ENCODE data around the gene SPTA1.

DNA sequence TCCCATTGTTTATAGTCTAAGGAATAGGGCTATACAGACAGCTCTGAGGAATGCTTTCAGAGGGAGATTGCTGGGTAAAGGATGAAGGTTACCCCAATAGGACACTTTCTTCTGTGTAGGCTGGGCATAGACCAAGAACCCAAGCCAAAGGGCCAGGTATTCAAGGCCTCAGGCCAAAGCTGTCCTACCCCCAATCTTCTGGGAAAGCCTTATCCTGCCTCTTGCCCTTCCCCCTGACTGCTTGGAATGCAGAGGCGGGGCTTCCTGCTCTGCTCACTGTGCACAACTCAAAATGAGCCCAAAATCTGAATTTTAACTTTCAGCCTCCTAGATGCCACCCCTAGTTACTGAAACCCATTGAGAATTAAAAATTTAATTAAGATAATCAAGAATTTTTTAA is 79.2 kb downstream of the SPTA1 start:
- no peak for TF ChIP-seq BRCA1 (IDR thresholded peaks at IDR 0.05; ENCODE audit: low read depth, low read length)
- TF ChIP-seq YY1 (IDR thresholded peaks at IDR 0.05; ENCODE audit: low read depth, low read length): no peak
- TF ChIP-seq POLR2A (IDR thresholded peaks at IDR 0.05; ENCODE audit: control extremely low read depth in 1 of 2, low read depth in 2 of 2, low read length in 2 of 2): no peak
- no peak for TF ChIP-seq SIN3A (conservative IDR thresholded peaks at IDR 0.05 in 1 of 2, IDR thresholded peaks at IDR 0.05 in 1 of 2; ENCODE audit: low read depth in 1 of 2, low read length in 2 of 2)
